Kidney (tissue), 14 donors: ENCODE results near the gene GRID1. TPM values are rescaled to one million over a fixed set of nuclear protein-coding genes. Genes with fewer than 3 reads are reported as not detected.

Experiments
- DNase-seq, 5 donors: peaks; one replicate each; pipeline ENCODE4 v3.0.0-alpha.2; 2013 to 2020
- FAIRE-seq: peaks from 2 replicates; lab custom pipeline; 2012; peaks lifted over from hg19 to GRCh38; lab: Jason Lieb, UNC
- H3K27ac ChIP-seq, 2 donors: one replicate each; pipeline ENCODE4 v1.7.0; 2013; ENCODE audit warnings: low read depth in 2 of 2, low read length in 2 of 2, inconsistent platforms in 1 of 2
- H3K27me3 ChIP-seq: one replicate; pipeline ENCODE4 v1.7.1; 2013; ENCODE audit warnings: low read length, inconsistent platforms; ENCODE audit not compliant: control insufficient read depth, insufficient read depth
- H3K36me3 ChIP-seq, 3 donors: one replicate each; pipeline versions ENCODE4 v1.7.0 to v1.7.1; 2013; ENCODE audit warnings: low read length in 3 of 3, control low read depth in 1 of 3, inconsistent platforms in 1 of 3; ENCODE audit not compliant: insufficient read depth in 3 of 3, control insufficient read depth in 2 of 3
- H3K4me1 ChIP-seq, 3 donors: one replicate each; pipeline versions ENCODE4 v1.7.0 to v1.7.1; 2013; ENCODE audit warnings: low read length in 3 of 3, inconsistent platforms in 1 of 3, low read depth in 1 of 3; ENCODE audit not compliant: control insufficient read depth in 2 of 3, insufficient read depth in 2 of 3
- H3K4me3 ChIP-seq, 3 donors: one replicate each; pipeline versions ENCODE4 v1.7.0 to v1.8.1; 2013; ENCODE audit warnings: low read length in 3 of 3, control low read depth in 1 of 3, inconsistent platforms in 1 of 3
- H3K9ac ChIP-seq, 3 donors: one replicate each; pipeline versions ENCODE4 v1.7.0 to v1.7.1; 2013; ENCODE audit warnings: low read length in 3 of 3, control low read depth in 1 of 3, inconsistent platforms in 1 of 3
- H3K9me3 ChIP-seq, 3 donors: one replicate each; pipeline versions ENCODE4 v1.7.0 to v1.7.1; 2013; ENCODE audit warnings: low read length in 3 of 3, control low read depth in 1 of 3, inconsistent platforms in 1 of 3; ENCODE audit not compliant: control insufficient read depth in 2 of 3, insufficient read depth in 1 of 3
- CTCF ChIP-seq: IDR thresholded peaks from 3 replicates; pipeline ENCODE4 v1.5.1; 2012; ENCODE audit warnings: mild to moderate bottlenecking, moderate library complexity, borderline replicate concordance; ENCODE audit not compliant: insufficient read depth; ENCODE audit errors: extremely low read depth
- intact Hi-C: fragments of 100-400 bp; cut with DNase I; formaldehyde crosslinking; loops from one replicate; pipeline ENCODE4 v1.11.1; 2022
- polyA plus RNA-seq: library from polyadenylated mRNA; stranded (reverse); fragments of 350-450 nt; fragmentation: Illumina TruSeq; extraction: RNeasy Lipid Tissue Mini Kit (QIAGEN cat#74804); gene quantifications from one replicate; pipeline ENCODE4 v1.2.3, GENCODE V29; 2014; ENCODE audit warnings: low read depth, low replicate concordance; ENCODE audit not compliant: insufficient read depth
- total RNA-seq: library from RNA; stranded (reverse); fragmentation: NEBNext Ultra II Directional; extraction: Animal tissue kit (Norgen Biotek cat#: 25700); gene quantifications from one replicate; pipeline ENCODE4 v1.2.1, GENCODE V29; 2021
- donor health status: control.
- donor health status: control.
- donor health status: control.
- donor health status: control.
- donor health status: control.
- donor health status: DM: yes; HTN: yes; CAD: no.
- donor health status: Normal renal cell carcinoma (clear cell type).

Gene GRID1
- total and polyA plus RNA-seq, 2 donors from 2014 or later, result 0.37 to 1.4 TPM

- no peak for TF ChIP-seq CTCF
- Histone ChIP-seq H3K27me3 (no peaks in the 10 kb centered on the region), H3K27ac (no peak overlapping the region), H3K9me3 (peaks cover 0 to 4% (median 0%) of the 10 kb centered on the region in 3 donors), H3K4me3 (no peak overlapping the region), H3K9ac (no peak overlapping the region), H3K36me3 (no peaks in the 10 kb centered on the region), H3K4me1 (no peaks in the 10 kb centered on the region)
- no peak for FAIRE-seq
- no peak for DNase-seq
- intact Hi-C loops, result no loop called here
These were observed 315.0 kb downstream of the GRID1 start for GRCh38 chr10:86051586-86051985.

GRCh38 chr10:86049442-86049841 lies 317.2 kb downstream of the GRID1 start:
- intact Hi-C loops, result no loop called here
- no peaks in the 10 kb centered on the region for H3K4me1 ChIP-seq
- TF ChIP-seq CTCF, result no peak
- H3K9me3 ChIP-seq, result peaks cover 0 to 4% (median 0%) of the 10 kb centered on the region in 3 donors
- no peak overlapping the region for H3K9ac ChIP-seq
- H3K27ac ChIP-seq, result no peak overlapping the region
- H3K27me3 ChIP-seq, result no peaks in the 10 kb centered on the region
- DNase-seq (no peak), FAIRE-seq (no peak)
- H3K4me3 ChIP-seq, result no peak overlapping the region
- no peaks in the 10 kb centered on the region for H3K36me3 ChIP-seq

DNA sequence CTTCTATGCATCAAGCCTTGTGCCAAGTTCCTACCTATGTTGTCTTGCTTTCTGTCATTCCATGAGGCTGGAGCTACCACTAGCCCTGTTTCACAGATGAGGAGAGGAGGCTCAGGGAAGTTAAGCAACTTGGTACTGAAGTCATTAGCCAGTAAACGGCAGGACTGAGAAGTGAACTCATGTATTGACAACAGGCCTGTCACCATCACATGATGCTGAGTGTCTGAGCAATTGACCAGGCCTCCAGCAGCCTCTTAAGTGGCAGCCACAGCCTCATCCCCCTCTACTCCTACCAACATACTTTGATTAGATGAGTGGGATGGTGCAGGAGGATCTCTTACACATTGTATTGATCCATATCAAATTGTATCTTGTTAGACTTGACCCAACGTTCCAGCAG lies 317.6 kb downstream of the GRID1 start:
- no peak for DNase-seq
- Histone ChIP-seq H3K36me3 (no peaks in the 10 kb centered on the region), H3K27me3 (no peaks in the 10 kb centered on the region), H3K9me3 (peaks cover 0 to 4% (median 0%) of the 10 kb centered on the region in 3 donors), H3K4me3 (no peak overlapping the region), H3K9ac (no peak overlapping the region), H3K4me1 (no peaks in the 10 kb centered on the region), H3K27ac (no peak overlapping the region)
- no peak for FAIRE-seq
- intact Hi-C loops, result no loop called here
- no peak for TF ChIP-seq CTCF

DNA sequence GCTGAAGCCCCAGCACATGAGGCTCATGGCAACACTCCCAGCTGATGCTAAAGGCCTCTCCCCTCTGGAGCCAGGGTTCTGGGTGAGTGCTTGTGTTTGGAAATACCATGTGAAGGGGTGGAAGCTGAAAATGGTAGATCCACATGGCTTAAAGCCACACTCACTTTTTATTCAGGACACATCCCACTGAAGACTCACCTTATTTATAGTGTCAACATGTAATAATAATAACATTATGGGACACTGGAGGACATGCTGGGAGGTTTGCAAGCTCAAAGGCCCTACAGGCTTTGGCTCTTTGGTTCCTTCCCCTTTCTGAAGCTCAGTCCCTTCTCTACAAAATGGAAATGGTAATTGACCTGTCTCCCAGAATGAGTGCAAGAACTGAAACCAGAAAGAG lies 318.0 kb downstream of the GRID1 start:
- intact Hi-C loops, result no loop called here
- no peak for FAIRE-seq
- no peaks in the 10 kb centered on the region for H3K36me3 ChIP-seq
- no peaks in the 10 kb centered on the region for H3K27me3 ChIP-seq
- peaks cover 0 to 4% (median 0%) of the 10 kb centered on the region in 3 donors for H3K9me3 ChIP-seq
- DNase-seq, result no peak
- no peak overlapping the region for H3K9ac ChIP-seq
- H3K4me3 ChIP-seq, result no peak overlapping the region
- TF ChIP-seq CTCF, result no peak
- no peaks in the 10 kb centered on the region for H3K4me1 ChIP-seq
- no peak overlapping the region for H3K27ac ChIP-seq
